PFSK-1 (cell line): ENCODE measurements around the gene KCNE2.

Source experiments
- FOXP2 ChIP-seq: optimal IDR thresholded peaks from 2 replicates; pipeline ENCODE3; 2011; ENCODE audit warnings: borderline replicate concordance, control low read depth, inconsistent platforms; ENCODE audit not compliant: insufficient read depth; ENCODE audit errors: extremely low read length, extremely low read depth
- POLR2AphosphoS5 ChIP-seq: IDR thresholded peaks from 2 replicates; pipeline ENCODE4 v1.6.1; 2012; ENCODE audit warnings: low read depth, mild to moderate bottlenecking, control low read depth, low read length, moderate library complexity
- SIN3A ChIP-seq: IDR thresholded peaks from 2 replicates; pipeline ENCODE4 v1.6.1; 2012; ENCODE audit warnings: mild to moderate bottlenecking, low read length, moderate library complexity, borderline replicate concordance; ENCODE audit not compliant: insufficient read depth
- TAF1 ChIP-seq: IDR thresholded peaks from 2 replicates; pipeline ENCODE4 v1.6.1; 2012; ENCODE audit warnings: low read length, control low read depth, borderline replicate concordance; ENCODE audit not compliant: insufficient read depth
- TF ChIP-seq, protein P1 (sequence below), 2 experiments: IDR thresholded peaks; 2 replicates each; pipeline versions ENCODE4 v1.6.1 to v1.8.0; 2011 to 2012; ENCODE audit warnings: low read depth in 2 of 2, low read length in 2 of 2, control low read depth in 1 of 2, inconsistent platforms in 1 of 2, mild to moderate bottlenecking in 1 of 2, moderate library complexity in 1 of 2; ENCODE audit not compliant: insufficient read depth in 1 of 2

DNA sequence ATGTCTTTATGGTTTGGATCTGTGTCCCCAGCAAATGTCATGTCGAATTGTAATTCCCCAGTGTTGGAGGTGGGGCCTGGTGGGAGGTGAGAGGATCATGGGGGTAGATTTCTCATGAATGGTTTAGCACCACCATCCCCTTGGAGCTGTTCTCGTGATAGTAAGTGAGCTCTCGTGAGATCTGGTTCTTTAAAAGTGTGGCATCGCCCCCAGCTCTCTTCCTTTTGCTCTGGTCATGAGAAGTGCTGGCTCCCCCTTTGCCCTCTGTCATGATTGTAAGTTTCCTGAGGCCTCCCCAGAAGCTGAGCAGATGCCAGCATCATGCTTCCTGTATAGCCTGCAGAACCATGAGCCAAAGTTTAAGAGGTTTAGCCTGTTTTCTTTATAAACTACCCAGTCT is 11.2 kb upstream of the KCNE2 start:
- TF ChIP-seq FOXP2 (no peak), TAF1 (no peak), POLR2AphosphoS5 (no peak), SIN3A (no peak)
- TF ChIP-seq, protein P1, sequence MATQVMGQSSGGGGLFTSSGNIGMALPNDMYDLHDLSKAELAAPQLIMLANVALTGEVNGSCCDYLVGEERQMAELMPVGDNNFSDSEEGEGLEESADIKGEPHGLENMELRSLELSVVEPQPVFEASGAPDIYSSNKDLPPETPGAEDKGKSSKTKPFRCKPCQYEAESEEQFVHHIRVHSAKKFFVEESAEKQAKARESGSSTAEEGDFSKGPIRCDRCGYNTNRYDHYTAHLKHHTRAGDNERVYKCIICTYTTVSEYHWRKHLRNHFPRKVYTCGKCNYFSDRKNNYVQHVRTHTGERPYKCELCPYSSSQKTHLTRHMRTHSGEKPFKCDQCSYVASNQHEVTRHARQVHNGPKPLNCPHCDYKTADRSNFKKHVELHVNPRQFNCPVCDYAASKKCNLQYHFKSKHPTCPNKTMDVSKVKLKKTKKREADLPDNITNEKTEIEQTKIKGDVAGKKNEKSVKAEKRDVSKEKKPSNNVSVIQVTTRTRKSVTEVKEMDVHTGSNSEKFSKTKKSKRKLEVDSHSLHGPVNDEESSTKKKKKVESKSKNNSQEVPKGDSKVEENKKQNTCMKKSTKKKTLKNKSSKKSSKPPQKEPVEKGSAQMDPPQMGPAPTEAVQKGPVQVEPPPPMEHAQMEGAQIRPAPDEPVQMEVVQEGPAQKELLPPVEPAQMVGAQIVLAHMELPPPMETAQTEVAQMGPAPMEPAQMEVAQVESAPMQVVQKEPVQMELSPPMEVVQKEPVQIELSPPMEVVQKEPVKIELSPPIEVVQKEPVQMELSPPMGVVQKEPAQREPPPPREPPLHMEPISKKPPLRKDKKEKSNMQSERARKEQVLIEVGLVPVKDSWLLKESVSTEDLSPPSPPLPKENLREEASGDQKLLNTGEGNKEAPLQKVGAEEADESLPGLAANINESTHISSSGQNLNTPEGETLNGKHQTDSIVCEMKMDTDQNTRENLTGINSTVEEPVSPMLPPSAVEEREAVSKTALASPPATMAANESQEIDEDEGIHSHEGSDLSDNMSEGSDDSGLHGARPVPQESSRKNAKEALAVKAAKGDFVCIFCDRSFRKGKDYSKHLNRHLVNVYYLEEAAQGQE (IDR thresholded peaks at IDR 0.05; ENCODE audit: insufficient read depth in 1 of 2, low read depth in 2 of 2, low read length in 2 of 2), result no peak
